OCI-LY7 (cell line): ENCODE measurements around the gene INSL6. TPM values are rescaled to one million over a fixed set of nuclear protein-coding genes. Genes with fewer than 3 reads are reported as not detected.
"Not testable (repeated sequence)": the region's sequence is repeated elsewhere in the genome, so short reads cannot be mapped to it uniquely, and the experiment has no call there.

Experiments used
- BruUV-seq: library from RNA; stranded (reverse); fragments of 400-500 nt; replicated peaks from 2 replicates; lab custom pipeline; 2021; lab: Mats Ljungman, UMichigan
- CTCF ChIA-PET: fragments of 300-600 bp; sonication (Branson Sonifier 250); formaldehyde crosslinking; loops from one replicate; lab custom pipeline; 2022; ENCODE audit warnings: antibody characterized with exemption; ENCODE audit not compliant: unreplicated experiment; lab: Charles Lee
- POLR2A ChIA-PET: fragments of 300-600 bp; sonication (Branson Sonifier 250); formaldehyde crosslinking; loops from one replicate; lab custom pipeline; 2022; ENCODE audit warnings: antibody characterized with exemption; lab: Charles Lee
- DNase-seq: peaks from one replicate; pipeline ENCODE4 v3.0.0-alpha.2; 2015; ENCODE audit warnings: low spot score
- H2AFZ ChIP-seq: fragments of 200-600 bp; sonication (generic), shearing (Covaris generic); 2 replicates; pipeline ENCODE4 v1.6.1; 2014; ENCODE audit warnings: mild to moderate bottlenecking, antibody characterized with exemption, low read length, moderate library complexity
- H3K27ac ChIP-seq: fragments of 200-600 bp; sonication (generic); 2 replicates; pipeline ENCODE4 v1.5.1; 2014; ENCODE audit warnings: mixed run types, low read depth, mild to moderate bottlenecking, moderate library complexity, low read length, inconsistent platforms; ENCODE audit not compliant: poor library complexity, severe bottlenecking
- H3K36me3 ChIP-seq: fragments of 200-600 bp; sonication (generic); 2 replicates; pipeline ENCODE4 v1.6.1; 2014; ENCODE audit warnings: mild to moderate bottlenecking, antibody characterized with exemption, low read length, moderate library complexity, mixed read lengths; ENCODE audit not compliant: insufficient read depth
- H3K4me1 ChIP-seq: fragments of 200-600 bp; sonication (generic); 2 replicates; pipeline ENCODE4 v1.5.1; 2014; ENCODE audit warnings: mild to moderate bottlenecking, low read length; ENCODE audit not compliant: insufficient read depth, poor library complexity, severe bottlenecking
- H3K4me2 ChIP-seq: fragments of 200-600 bp; sonication (generic); 2 replicates; pipeline ENCODE4 v1.6.1; 2014; ENCODE audit warnings: mild to moderate bottlenecking, low read length
- H3K4me3 ChIP-seq: fragments of 200-600 bp; sonication (generic); 2 replicates; pipeline ENCODE4 v1.5.1; 2014; ENCODE audit warnings: mild to moderate bottlenecking, low read depth, low read length; ENCODE audit not compliant: poor library complexity, severe bottlenecking
- H3K79me2 ChIP-seq: fragments of 200-600 bp; sonication (generic); 2 replicates; pipeline ENCODE4 v1.6.1; 2016; ENCODE audit warnings: low read depth, mild to moderate bottlenecking, low read length, moderate library complexity, mixed read lengths; ENCODE audit not compliant: insufficient read depth
- H3K9me2 ChIP-seq: fragments of 200-600 bp; sonication (generic); 2 replicates; pipeline ENCODE4 v1.6.1; 2016; ENCODE audit warnings: mild to moderate bottlenecking, low read length, mixed read lengths; ENCODE audit not compliant: insufficient read depth
- H3K9me3 ChIP-seq: fragments of 200-600 bp; sonication (generic); 2 replicates; pipeline ENCODE4 v1.6.1; 2014; ENCODE audit warnings: mild to moderate bottlenecking, mixed run types, low read length, mixed read lengths
- H4K20me1 ChIP-seq: fragments of 200-600 bp; sonication (generic); 2 replicates; pipeline ENCODE4 v1.6.1; 2014; ENCODE audit warnings: mild to moderate bottlenecking, antibody characterized with exemption, low read length, moderate library complexity, mixed read lengths; ENCODE audit not compliant: insufficient read depth
- CTCF ChIP-seq: fragments of 200-600 bp; sonication (generic); conservative IDR thresholded peaks from 2 replicates; pipeline ENCODE4 v1.5.1; 2014; ENCODE audit warnings: mild to moderate bottlenecking, antibody characterized with exemption, low read length, moderate library complexity, mixed read lengths
- EZH2phosphoT487 ChIP-seq: fragments of 200-600 bp; sonication (generic); IDR thresholded peaks from 2 replicates; pipeline ENCODE4 v1.6.1; 2018; ENCODE audit warnings: low read depth, borderline replicate concordance, mild to moderate bottlenecking, mixed run types, antibody characterized with exemption, low read length, moderate library complexity, mixed read lengths
- intact Hi-C: fragments of 100-400 bp; cut with micrococcal nuclease; formaldehyde crosslinking; loops from one replicate; pipeline ENCODE4 v1.10.0; 2022; ENCODE audit not compliant: unreplicated experiment
- total RNA-seq, 2 experiments: library from RNA; depleted of rRNA in 1 of 2; stranded (reverse); fragments of >200 nt in 1 of 2; shearing (Covaris generic) in 1 of 2; gene quantifications; 2 replicates each; pipeline ENCODE4 v1.2.3, GENCODE V29; 2014 to 2022

INSL6 gene
- total RNA-seq, 2 experiments from 2014 or later = not detected

GRCh38 chr9:5186416-5187169 lies 1.2 kb upstream of the INSL6 start:
- intact Hi-C loops = loop anchor here (1.0 to 2.0 kb wide), 2 partner anchors 256 to 404 kb away; no protein-coding TSS in a partner anchor

GRCh38 chr9:5184776-5185175 lies 663 bp downstream of the INSL6 start:
- H3K79me2 ChIP-seq = no peaks in the 10 kb centered on the region
- intact Hi-C loops = no loop called here
- H4K20me1 ChIP-seq = no peaks in the 10 kb centered on the region
- DNase-seq = no peak
- no peaks in the 10 kb centered on the region for H3K9me3 ChIP-seq
- H3K36me3 ChIP-seq = no peaks in the 10 kb centered on the region
- H3K4me2 ChIP-seq = no peak overlapping the region; the same call in 1 of the 2 replicates
- ChIA-PET POLR2A (no interaction called here), CTCF (no interaction called here)
- no peak overlapping the region for H2AFZ ChIP-seq
- no peak overlapping the region for H3K27ac ChIP-seq
- no peaks in the 10 kb centered on the region for H3K9me2 ChIP-seq
- BruUV-seq = no TSS peak
- no peaks in the 10 kb centered on the region for H3K4me1 ChIP-seq
- H3K4me3 ChIP-seq = no peak overlapping the region
- no peak for TF ChIP-seq CTCF
- no peak for TF ChIP-seq EZH2phosphoT487

More at GRCh38 chr9:5186416-5187169, 1.2 kb upstream of the INSL6 start:
- no peaks in the 10 kb centered on the region for H3K4me1 ChIP-seq
- CTCF ChIA-PET = no interaction called here
- H3K27ac ChIP-seq = no peak overlapping the region
- POLR2A ChIA-PET = interaction anchor here (0.6 to 0.7 kb wide), 2 partner anchors 161 to 308 kb away, joined by 3 read pairs; no protein-coding TSS in a partner anchor
- no peaks in the 10 kb centered on the region for H3K36me3 ChIP-seq
- H2AFZ ChIP-seq = no peak overlapping the region
- H3K4me2 ChIP-seq = no peak overlapping the region
- no peaks in the 10 kb centered on the region for H3K9me2 ChIP-seq
- H3K4me3 ChIP-seq = no peak overlapping the region
- no peaks in the 10 kb centered on the region for H3K79me2 ChIP-seq
- no peaks in the 10 kb centered on the region for H4K20me1 ChIP-seq
- BruUV-seq = no TSS peak
- H3K9me3 ChIP-seq = no peaks in the 10 kb centered on the region
- DNase-seq = peak; percentile 50
- TF ChIP-seq CTCF = peak; percentile 71
- no peak for TF ChIP-seq EZH2phosphoT487

GRCh38 chr9:5180631-5181030 lies 4.8 kb downstream of the INSL6 start:
- H3K9me3 ChIP-seq, H3K27ac ChIP-seq, H4K20me1 ChIP-seq, CTCF ChIA-PET, intact Hi-C loops, H3K36me3 ChIP-seq, H2AFZ ChIP-seq, H3K4me1 ChIP-seq, H3K4me2 ChIP-seq, H3K79me2 ChIP-seq, BruUV-seq, H3K9me2 ChIP-seq, H3K4me3 ChIP-seq, DNase-seq: not testable (repeated sequence)
- POLR2A ChIA-PET = interaction anchor here (0.9 kb wide), 1 partner anchor 15 kb away, joined by 3 read pairs; no protein-coding TSS in a partner anchor
